ENCODE measurements around the gene DNAJC10. TPM values are rescaled to one million over a fixed set of nuclear protein-coding genes. Genes with fewer than 3 reads are reported as not detected.

DNAJC10 gene
- total RNA-seq, 2 experiments from 2014 or later, result 34.0 to 34.1 TPM

DNA sequence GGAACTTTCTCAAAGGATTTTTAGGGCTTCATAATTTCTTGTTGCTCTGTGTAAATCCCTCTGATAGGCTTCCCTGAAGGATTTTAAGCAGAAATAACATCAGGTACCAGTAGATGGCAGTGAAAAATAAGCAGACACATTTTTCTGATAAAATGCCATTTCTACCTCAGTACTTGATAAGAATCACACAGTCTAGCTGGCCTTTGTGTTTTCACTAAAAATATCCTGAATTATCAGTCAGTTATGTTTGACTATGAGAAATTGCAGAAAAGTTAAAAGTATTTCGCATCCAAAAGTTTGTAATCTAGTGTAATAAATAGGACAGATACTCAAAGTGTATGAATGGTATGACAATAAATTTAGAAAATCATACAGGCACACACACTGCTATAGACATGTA, 68.7 kb downstream of the DNAJC10 start:
- Mint-ChIP-seq H3K9me3 (no peaks in the 10 kb centered on the region), H3K36me3 (ENCODE audit: low read depth) (peaks cover 21% of the 10 kb centered on the region), H3K4me3 (no peak overlapping the region), H3K27me3 (no peaks in the 10 kb centered on the region), H3K4me1 (ENCODE audit: low read depth) (no peaks in the 10 kb centered on the region), H3K27ac (no peak overlapping the region)
- H3K36me3 ChIP-seq (ENCODE audit: insufficient read depth, low read length), result no peaks in the 10 kb centered on the region
- DNase-seq (peak in 1 of 14 experiments; percentile 6), ATAC-seq (ENCODE audit: poor library complexity) (no peak)
- intact Hi-C loops (cut with DNase I, micrococcal nuclease), result loop anchor here in 1 of 2 experiments (10.0 kb wide), 1 partner anchor 190 kb away; no protein-coding TSS in a partner anchor
- H3K27me3 ChIP-seq (ENCODE audit: control insufficient read depth in 1 of 2, insufficient read depth in 2 of 2, low read length in 2 of 2), result no peaks in the 10 kb centered on the region
- no peak overlapping the region for H3K4me3 ChIP-seq (ENCODE audit: low read length)
- no peaks in the 10 kb centered on the region for H3K4me1 ChIP-seq (ENCODE audit: insufficient read depth, low read length)
- H3K9me3 ChIP-seq (ENCODE audit: control insufficient read depth in 1 of 2, insufficient read depth in 1 of 2, low read length in 2 of 2), result no peaks in the 10 kb centered on the region
- TF ChIP-seq, protein P1, sequence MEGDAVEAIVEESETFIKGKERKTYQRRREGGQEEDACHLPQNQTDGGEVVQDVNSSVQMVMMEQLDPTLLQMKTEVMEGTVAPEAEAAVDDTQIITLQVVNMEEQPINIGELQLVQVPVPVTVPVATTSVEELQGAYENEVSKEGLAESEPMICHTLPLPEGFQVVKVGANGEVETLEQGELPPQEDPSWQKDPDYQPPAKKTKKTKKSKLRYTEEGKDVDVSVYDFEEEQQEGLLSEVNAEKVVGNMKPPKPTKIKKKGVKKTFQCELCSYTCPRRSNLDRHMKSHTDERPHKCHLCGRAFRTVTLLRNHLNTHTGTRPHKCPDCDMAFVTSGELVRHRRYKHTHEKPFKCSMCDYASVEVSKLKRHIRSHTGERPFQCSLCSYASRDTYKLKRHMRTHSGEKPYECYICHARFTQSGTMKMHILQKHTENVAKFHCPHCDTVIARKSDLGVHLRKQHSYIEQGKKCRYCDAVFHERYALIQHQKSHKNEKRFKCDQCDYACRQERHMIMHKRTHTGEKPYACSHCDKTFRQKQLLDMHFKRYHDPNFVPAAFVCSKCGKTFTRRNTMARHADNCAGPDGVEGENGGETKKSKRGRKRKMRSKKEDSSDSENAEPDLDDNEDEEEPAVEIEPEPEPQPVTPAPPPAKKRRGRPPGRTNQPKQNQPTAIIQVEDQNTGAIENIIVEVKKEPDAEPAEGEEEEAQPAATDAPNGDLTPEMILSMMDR (IDR thresholded peaks at IDR 0.05), result no peak
- ChIA-PET CTCF (no interaction called here), POLR2A (interaction anchor here (1.4 kb wide), 1 partner anchor 9 kb away, joined by 4 read pairs; no protein-coding TSS in a partner anchor)
- no peak overlapping the region for H3K27ac ChIP-seq (ENCODE audit: low read depth in 1 of 2, low read length in 2 of 2)

DNA sequence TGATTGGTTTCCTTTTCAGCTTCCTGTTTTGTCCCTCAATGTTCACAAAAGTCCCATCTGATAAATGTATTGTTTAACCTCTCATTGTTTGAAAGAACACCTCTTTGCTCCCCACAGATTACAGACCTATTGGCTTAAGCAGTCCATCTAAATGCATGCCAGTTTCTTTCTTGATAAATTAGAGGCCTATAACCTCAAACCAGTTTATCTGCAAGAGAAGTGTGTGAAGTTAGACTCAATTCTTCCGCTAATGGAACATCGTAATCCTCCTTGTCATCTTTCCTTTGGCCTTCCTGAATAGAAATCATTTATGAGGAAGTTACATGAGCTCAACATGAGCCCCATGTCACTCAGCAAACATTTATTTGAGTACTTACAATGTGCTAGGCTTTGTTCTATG, 76.4 kb downstream of the DNAJC10 start:
- intact Hi-C loops (cut with DNase I, micrococcal nuclease), result no loop called here
- H3K36me3 Mint-ChIP-seq (ENCODE audit: low read depth), result no peaks in the 10 kb centered on the region
- DNase-seq (no peak), ATAC-seq (ENCODE audit: poor library complexity) (no peak)
- no peak overlapping the region for H3K4me3 Mint-ChIP-seq
- no peaks in the 10 kb centered on the region for H3K9me3 Mint-ChIP-seq
- CTCF ChIA-PET, result no interaction called here
- POLR2A ChIA-PET, result no interaction called here
- no peaks in the 10 kb centered on the region for H3K4me1 Mint-ChIP-seq (ENCODE audit: low read depth)
- H3K27ac Mint-ChIP-seq, result no peak overlapping the region
- no peaks in the 10 kb centered on the region for H3K4me1 ChIP-seq (ENCODE audit: insufficient read depth, low read length)
- H3K27ac ChIP-seq (ENCODE audit: low read depth in 1 of 2, low read length in 2 of 2), result no peak overlapping the region
- H3K4me3 ChIP-seq (ENCODE audit: low read length), result no peak overlapping the region
- no peaks in the 10 kb centered on the region for H3K27me3 ChIP-seq (ENCODE audit: control insufficient read depth in 1 of 2, insufficient read depth in 2 of 2, low read length in 2 of 2)
- no peaks in the 10 kb centered on the region for H3K36me3 ChIP-seq (ENCODE audit: insufficient read depth, low read length)
- H3K9me3 ChIP-seq (ENCODE audit: control insufficient read depth in 1 of 2, insufficient read depth in 1 of 2, low read length in 2 of 2), result no peaks in the 10 kb centered on the region
- peaks cover 17% of the 10 kb centered on the region for H3K27me3 Mint-ChIP-seq
- TF ChIP-seq, protein P1 (IDR thresholded peaks at IDR 0.05), result no peak

DNA sequence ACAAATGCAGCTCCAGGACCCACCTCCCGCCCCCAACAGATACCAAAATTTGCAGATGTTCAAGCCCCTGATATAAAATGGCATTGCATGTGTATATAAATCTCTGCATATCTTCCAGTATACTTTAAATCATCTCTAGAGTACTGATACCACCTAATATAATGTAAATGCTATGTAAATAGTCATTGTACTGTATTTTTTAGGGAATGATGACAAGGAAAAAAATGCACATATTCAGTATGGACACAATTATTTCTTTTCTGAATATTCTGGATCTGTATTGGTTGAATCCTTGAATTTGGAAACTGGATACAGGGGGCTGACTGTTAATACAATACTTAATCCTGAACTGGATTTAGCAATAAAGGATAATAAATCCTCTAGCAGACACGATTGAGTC, 82.7 kb downstream of the DNAJC10 start:
- no peak overlapping the region for H3K27ac ChIP-seq (ENCODE audit: low read depth in 1 of 2, low read length in 2 of 2)
- no peaks in the 10 kb centered on the region for H3K4me1 ChIP-seq (ENCODE audit: insufficient read depth, low read length)
- H3K27me3 Mint-ChIP-seq, result peaks cover 50% of the 10 kb centered on the region
- DNase-seq (no peak), ATAC-seq (ENCODE audit: poor library complexity) (no peak)
- no peak overlapping the region for H3K27ac Mint-ChIP-seq
- no peaks in the 10 kb centered on the region for H3K36me3 Mint-ChIP-seq (ENCODE audit: low read depth)
- H3K4me1 Mint-ChIP-seq (ENCODE audit: low read depth), result no peaks in the 10 kb centered on the region
- intact Hi-C loops (cut with DNase I, micrococcal nuclease), result no loop called here
- H3K9me3 Mint-ChIP-seq, result no peaks in the 10 kb centered on the region
- no peaks in the 10 kb centered on the region for H3K36me3 ChIP-seq (ENCODE audit: insufficient read depth, low read length)
- TF ChIP-seq, protein P1 (IDR thresholded peaks at IDR 0.05), result no peak
- H3K27me3 ChIP-seq (ENCODE audit: control insufficient read depth in 1 of 2, insufficient read depth in 2 of 2, low read length in 2 of 2), result peaks cover 0 to 5% of the 10 kb centered on the region in 2 experiments
- CTCF ChIA-PET, result no interaction called here
- no peak overlapping the region for H3K4me3 ChIP-seq (ENCODE audit: low read length)
- POLR2A ChIA-PET, result no interaction called here
- no peaks in the 10 kb centered on the region for H3K9me3 ChIP-seq (ENCODE audit: control insufficient read depth in 1 of 2, insufficient read depth in 1 of 2, low read length in 2 of 2)
- H3K4me3 Mint-ChIP-seq, result no peak overlapping the region

All from CD4-positive, alpha-beta T cell (primary cell).